Endodermal cell (in vitro differentiated cells): ENCODE data around the gene HP. TPM values are rescaled to one million over a fixed set of nuclear protein-coding genes. Genes with fewer than 3 reads are reported as not detected.
A peak's percentile ranks its signal among the peaks of the same experiment; 100 is the strongest.

Experiments used
- DNase-seq: peaks from one replicate; pipeline ENCODE4 v3.0.0-alpha.2; 2017
- H3K27ac ChIP-seq: 2 replicates; pipeline ENCODE4 v1.5.1; 2013; ENCODE audit warnings: mild to moderate bottlenecking, low read depth, low read length, moderate library complexity
- H3K27me3 ChIP-seq: 2 replicates; pipeline ENCODE4 v1.6.1; 2013; ENCODE audit warnings: mild to moderate bottlenecking, low read length, moderate library complexity; ENCODE audit not compliant: insufficient read depth, control insufficient read depth, poor library complexity, severe bottlenecking
- H3K36me3 ChIP-seq: 2 replicates; pipeline ENCODE4 v1.7.0; 2013; ENCODE audit warnings: mild to moderate bottlenecking, low read length, moderate library complexity; ENCODE audit not compliant: control insufficient read depth, insufficient read depth
- H3K4me1 ChIP-seq: one replicate; pipeline ENCODE4 v1.7.0; 2013; ENCODE audit warnings: low read length; ENCODE audit not compliant: control insufficient read depth, insufficient read depth
- H3K4me3 ChIP-seq: 2 replicates; pipeline ENCODE4 v1.5.1; 2013; ENCODE audit warnings: mild to moderate bottlenecking, low read length, moderate library complexity
- H3K9ac ChIP-seq: 2 replicates; pipeline ENCODE4 v1.6.1; 2013; ENCODE audit warnings: mild to moderate bottlenecking, low read length, moderate library complexity; ENCODE audit not compliant: poor library complexity, severe bottlenecking; ENCODE audit errors: extremely low read depth
- H3K9me3 ChIP-seq: 2 replicates; pipeline ENCODE4 v1.6.1; 2013; ENCODE audit warnings: mild to moderate bottlenecking, low read length, moderate library complexity; ENCODE audit not compliant: control insufficient read depth
- H3K27ac Mint-ChIP-seq: 2 replicates; pipeline ENCODE4 v1.8.0; 2020; ENCODE audit warnings: mixed read lengths
- H3K27me3 Mint-ChIP-seq: 2 replicates; pipeline ENCODE4 v1.8.0; 2021; ENCODE audit warnings: mild to moderate bottlenecking, mixed read lengths; ENCODE audit not compliant: insufficient read depth
- H3K36me3 Mint-ChIP-seq: 2 replicates; pipeline ENCODE4 v1.8.0; 2020; ENCODE audit warnings: low read depth, mixed read lengths
- H3K4me1 Mint-ChIP-seq: 2 replicates; pipeline ENCODE4 v1.8.0; 2020; ENCODE audit warnings: mixed read lengths
- H3K4me3 Mint-ChIP-seq: 2 replicates; pipeline ENCODE4 v1.8.0; 2020; ENCODE audit warnings: mild to moderate bottlenecking, moderate library complexity, mixed read lengths
- H3K9me3 Mint-ChIP-seq: 2 replicates; pipeline ENCODE4 v1.8.0; 2020; ENCODE audit warnings: mild to moderate bottlenecking, mixed read lengths
- WGBS, 2 experiments: methylation state at CpG; one replicate each; pipeline versions ENCODE4 v1.1.5 to v1.1.7; 2013; ENCODE audit warnings: missing lambda C conversion rate in 2 of 2, mixed read lengths in 1 of 2; ENCODE audit not compliant: insufficient coverage in 1 of 2, insufficient read length in 1 of 2; 5-methylcytosine and 5-hydroxymethylcytosine counted together
- total RNA-seq, 2 donors: library from RNA; stranded (reverse); fragmentation: NEBNext Ultra II Directional in 1 of 2; extraction: Animal tissue kit (Norgen Biotek cat#: 25700) in 1 of 2; gene quantifications; 2 replicates in 1 of 2; 3 replicates in 1 of 2; pipeline ENCODE4 v1.2.1, GENCODE V29; 2021
- TF ChIP-seq, protein P1 (sequence below): fragments of 200-600 bp; sonication (generic); conservative IDR thresholded peaks from 2 replicates; pipeline ENCODE4 v1.5.0; 2021; ENCODE audit warnings: antibody characterized with exemption, mild to moderate bottlenecking

The HP gene
- total RNA-seq, 2 donors from 2014 or later = 3.9 to 9.5 TPM

DNA sequence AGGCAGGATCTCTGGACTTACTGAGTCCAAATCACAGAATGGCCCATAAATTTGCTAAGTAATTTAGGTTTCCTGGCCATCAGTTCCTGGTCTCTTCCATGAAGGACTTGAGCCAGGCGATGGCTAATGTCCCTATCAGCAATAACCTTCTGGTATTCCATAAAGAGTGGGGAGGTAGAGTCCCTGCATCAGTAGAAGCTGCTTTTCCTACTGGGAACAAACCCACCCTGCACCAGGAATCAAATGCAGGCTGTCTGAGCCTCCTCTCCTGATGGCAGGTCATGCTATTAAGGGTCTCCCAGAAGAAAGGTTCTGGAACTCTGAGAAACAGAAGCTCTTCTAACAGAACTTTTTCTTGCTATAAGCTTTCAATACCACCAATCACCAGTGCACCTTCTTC, 7.3 kb downstream of the HP start:
- TF ChIP-seq, protein P1, sequence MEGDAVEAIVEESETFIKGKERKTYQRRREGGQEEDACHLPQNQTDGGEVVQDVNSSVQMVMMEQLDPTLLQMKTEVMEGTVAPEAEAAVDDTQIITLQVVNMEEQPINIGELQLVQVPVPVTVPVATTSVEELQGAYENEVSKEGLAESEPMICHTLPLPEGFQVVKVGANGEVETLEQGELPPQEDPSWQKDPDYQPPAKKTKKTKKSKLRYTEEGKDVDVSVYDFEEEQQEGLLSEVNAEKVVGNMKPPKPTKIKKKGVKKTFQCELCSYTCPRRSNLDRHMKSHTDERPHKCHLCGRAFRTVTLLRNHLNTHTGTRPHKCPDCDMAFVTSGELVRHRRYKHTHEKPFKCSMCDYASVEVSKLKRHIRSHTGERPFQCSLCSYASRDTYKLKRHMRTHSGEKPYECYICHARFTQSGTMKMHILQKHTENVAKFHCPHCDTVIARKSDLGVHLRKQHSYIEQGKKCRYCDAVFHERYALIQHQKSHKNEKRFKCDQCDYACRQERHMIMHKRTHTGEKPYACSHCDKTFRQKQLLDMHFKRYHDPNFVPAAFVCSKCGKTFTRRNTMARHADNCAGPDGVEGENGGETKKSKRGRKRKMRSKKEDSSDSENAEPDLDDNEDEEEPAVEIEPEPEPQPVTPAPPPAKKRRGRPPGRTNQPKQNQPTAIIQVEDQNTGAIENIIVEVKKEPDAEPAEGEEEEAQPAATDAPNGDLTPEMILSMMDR = no peak
- Histone ChIP-seq H3K4me3 (no peak overlapping the region), H3K36me3 (no peaks in the 10 kb centered on the region), H3K9me3 (peaks cover 14% of the 10 kb centered on the region), H3K4me1 (no peaks in the 10 kb centered on the region), H3K9ac (no peak overlapping the region), H3K27me3 (no peaks in the 10 kb centered on the region), H3K27ac (no peak overlapping the region)
- 93% methylated on average over 1 of the region's 1 CpG; no CpG with 5 or more reads in 1 of the 2 experiments for WGBS, 2 experiments
- H3K9me3 Mint-ChIP-seq = peaks cover 7% of the 10 kb centered on the region
- H3K27ac Mint-ChIP-seq = no peak overlapping the region
- H3K4me3 Mint-ChIP-seq = no peak overlapping the region
- DNase-seq = no peak
- H3K36me3 Mint-ChIP-seq = peaks cover 6% of the 10 kb centered on the region
- peaks cover 24% of the 10 kb centered on the region for H3K4me1 Mint-ChIP-seq
- peaks cover 12% of the 10 kb centered on the region for H3K27me3 Mint-ChIP-seq

DNA sequence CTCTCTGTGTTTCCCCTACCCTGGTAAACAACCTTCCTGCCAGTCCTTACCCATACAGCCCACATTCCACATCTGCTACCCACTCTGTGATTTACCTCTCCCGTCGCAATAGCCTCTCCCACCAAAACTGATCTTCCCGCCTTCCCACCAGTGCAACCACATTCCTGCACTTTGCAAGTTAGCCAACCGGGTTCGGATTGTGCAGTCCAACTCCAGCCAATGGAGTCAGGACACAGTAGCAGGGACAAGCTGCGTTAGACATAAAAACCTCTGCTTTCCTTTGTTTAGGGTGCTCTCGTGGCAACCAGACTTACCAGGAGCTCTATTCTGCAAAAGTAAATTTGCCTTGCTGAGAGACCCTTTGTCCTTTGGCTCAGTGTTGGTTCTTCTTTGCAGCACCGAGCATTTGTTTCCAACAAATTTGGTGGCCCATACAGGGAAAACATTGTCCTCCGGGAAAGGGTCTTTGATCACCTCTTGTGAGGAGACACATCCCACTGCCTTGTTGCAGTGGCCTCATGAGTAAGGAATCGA, 10.1 kb downstream of the HP start:
- H3K9ac ChIP-seq = no peak overlapping the region

DNA sequence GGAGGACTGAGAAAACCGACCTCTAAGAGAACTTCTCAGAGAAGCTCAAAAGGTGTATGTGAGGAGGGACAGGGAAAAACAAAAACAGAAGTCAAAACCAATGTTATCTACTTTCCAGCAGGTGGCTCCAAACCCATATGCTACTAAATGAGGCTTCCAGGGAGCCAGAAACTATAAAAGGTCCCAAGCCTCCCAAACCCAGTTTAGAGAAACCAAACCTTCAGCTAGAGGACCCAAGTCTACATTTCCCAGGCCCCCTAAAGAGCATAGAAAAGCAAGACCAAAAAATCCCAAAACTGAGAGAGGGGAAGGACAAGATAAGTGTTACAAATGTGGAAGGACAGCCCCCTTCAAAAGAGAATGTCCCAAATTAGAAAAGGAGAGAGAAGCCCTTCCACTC, 12.4 kb downstream of the HP start:
- Histone ChIP-seq H3K36me3 (no peaks in the 10 kb centered on the region), H3K4me1 (peaks cover 4% of the 10 kb centered on the region), H3K9ac (no peak overlapping the region), H3K4me3 (no peak overlapping the region), H3K27me3 (no peaks in the 10 kb centered on the region), H3K27ac (no peak overlapping the region), H3K9me3 (peaks cover 14% of the 10 kb centered on the region)
- Mint-ChIP-seq H3K27me3 (peaks cover 12% of the 10 kb centered on the region), H3K4me1 (peaks cover 21% of the 10 kb centered on the region), H3K36me3 (peaks cover 6% of the 10 kb centered on the region), H3K27ac (peak overlapping the region; percentile 76), H3K9me3 (peaks cover 7% of the 10 kb centered on the region), H3K4me3 (no peak overlapping the region)
- TF ChIP-seq, protein P1 = peak; percentile 80
- 0 to 4% methylated on average over 1 of the region's 1 CpG for WGBS, 2 experiments
- no peak for DNase-seq

More for the DNA sequence above, 10.1 kb downstream of the HP start:
- no peak overlapping the region for H3K4me3 Mint-ChIP-seq
- Histone ChIP-seq H3K27me3 (no peaks in the 10 kb centered on the region), H3K9me3 (peaks cover 14% of the 10 kb centered on the region), H3K4me1 (peaks cover 4% of the 10 kb centered on the region), H3K27ac (no peak overlapping the region), H3K36me3 (no peaks in the 10 kb centered on the region), H3K4me3 (no peak overlapping the region)
- H3K36me3 Mint-ChIP-seq = peaks cover 6% of the 10 kb centered on the region
- no peak for DNase-seq
- H3K27me3 Mint-ChIP-seq = peaks cover 12% of the 10 kb centered on the region
- 91 to 92% methylated on average over 8 to 10 of the region's 10 CpGs for WGBS, 2 experiments
- peaks cover 7% of the 10 kb centered on the region for H3K9me3 Mint-ChIP-seq
- no peak overlapping the region for H3K27ac Mint-ChIP-seq
- peaks cover 26% of the 10 kb centered on the region for H3K4me1 Mint-ChIP-seq
- TF ChIP-seq, protein P1 = no peak
